ENCODE measurements around the gene AZGP1. TPM values are rescaled to one million over a fixed set of nuclear protein-coding genes. Genes with fewer than 3 reads are reported as not detected.

The AZGP1 gene
- total and polyA plus RNA-seq, 2 of the 13 experiments (the other 11 are each of a cell fraction or from before 2014, with no cell fraction given), result 93.8 to 229 TPM

GRCh38 chr7:99997545-99998137, 21.8 kb upstream of the AZGP1 start (continued):
- TF ChIP-seq ARID5B (CRISPR knock-in tag; IDR thresholded peaks at IDR 0.05) (peak; percentile 74), AGO2 (optimal IDR thresholded peaks at IDR 0.05; ENCODE audit: low read depth, low read length) (peak; percentile 80), ZNF124 (CRISPR knock-in tag; IDR thresholded peaks at IDR 0.05) (peak; percentile 95), CEBPG (CRISPR knock-in tag; IDR thresholded peaks at IDR 0.05) (peak; percentile 58), ZFX (CRISPR knock-in tag; IDR thresholded peaks at IDR 0.05; ENCODE audit: low read depth) (peak; percentile 88), MTF1 (CRISPR knock-in tag; IDR thresholded peaks at IDR 0.05) (0 out of 2 replicates have a peak, but pooled peaks have one; percentile 57), ZNF496 (CRISPR knock-in tag; IDR thresholded peaks at IDR 0.05; ENCODE audit: insufficient replicate concordance) (no peak), XBP1 (CRISPR knock-in tag; IDR thresholded peaks at IDR 0.05) (no peak), ZSCAN5A (CRISPR knock-in tag; IDR thresholded peaks at IDR 0.05; ENCODE audit: borderline replicate concordance) (0 out of 2 replicates have a peak, but pooled peaks have one; percentile 11), KDM5B (CRISPR knock-in tag; IDR thresholded peaks at IDR 0.05; ENCODE audit: borderline replicate concordance) (peak; percentile 79; the same call in 1 of the 2 replicates), ARHGAP35 (CRISPR knock-in tag; IDR thresholded peaks at IDR 0.05; ENCODE audit: borderline replicate concordance) (peak; percentile 51; the same call in 1 of the 2 replicates), ZNF597 (CRISPR knock-in tag; IDR thresholded peaks at IDR 0.05) (no peak), ZMAT3 (CRISPR knock-in tag; conservative IDR thresholded peaks at IDR 0.05) (peak; percentile 96), ZNF703 (CRISPR knock-in tag; IDR thresholded peaks at IDR 0.05; ENCODE audit: borderline replicate concordance) (peak; percentile 89)

All from HepG2 (cell line).